ENCODE measurements around the gene MINDY4B.
A peak's percentile ranks its signal among the peaks of the same experiment; 100 is the strongest.

DNA sequence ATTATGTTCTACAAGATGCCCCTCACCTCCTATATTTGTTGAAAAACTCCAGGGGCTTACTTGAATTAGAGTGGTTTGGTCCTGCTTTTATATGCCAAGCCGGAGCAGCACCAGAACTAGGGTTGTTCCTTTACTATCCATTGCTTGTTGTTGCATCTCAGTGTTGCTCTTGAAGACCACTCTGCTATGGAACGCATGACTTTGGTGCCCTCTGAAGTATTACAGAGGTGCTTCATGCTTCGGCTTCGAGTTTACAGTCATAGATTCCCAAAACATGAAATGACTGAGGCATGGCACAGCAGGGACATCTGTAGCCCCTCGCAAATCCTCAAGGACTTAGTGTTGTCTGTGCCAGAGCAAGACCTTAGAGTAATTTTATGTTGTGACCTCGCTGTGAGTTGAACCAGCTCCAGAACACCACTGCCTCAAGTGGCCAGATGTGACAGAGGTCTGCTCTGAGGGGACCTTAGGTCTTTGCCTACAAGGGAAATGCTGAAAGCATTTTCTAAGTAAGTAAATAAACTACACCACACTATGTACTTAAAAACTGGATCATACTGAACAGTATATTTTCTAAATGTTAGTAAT lies 75.1 kb downstream of the MINDY4B start:
- no peak for TF ChIP-seq POLR2A (IDR thresholded peaks at IDR 0.05)
- TF ChIP-seq, protein P1, sequence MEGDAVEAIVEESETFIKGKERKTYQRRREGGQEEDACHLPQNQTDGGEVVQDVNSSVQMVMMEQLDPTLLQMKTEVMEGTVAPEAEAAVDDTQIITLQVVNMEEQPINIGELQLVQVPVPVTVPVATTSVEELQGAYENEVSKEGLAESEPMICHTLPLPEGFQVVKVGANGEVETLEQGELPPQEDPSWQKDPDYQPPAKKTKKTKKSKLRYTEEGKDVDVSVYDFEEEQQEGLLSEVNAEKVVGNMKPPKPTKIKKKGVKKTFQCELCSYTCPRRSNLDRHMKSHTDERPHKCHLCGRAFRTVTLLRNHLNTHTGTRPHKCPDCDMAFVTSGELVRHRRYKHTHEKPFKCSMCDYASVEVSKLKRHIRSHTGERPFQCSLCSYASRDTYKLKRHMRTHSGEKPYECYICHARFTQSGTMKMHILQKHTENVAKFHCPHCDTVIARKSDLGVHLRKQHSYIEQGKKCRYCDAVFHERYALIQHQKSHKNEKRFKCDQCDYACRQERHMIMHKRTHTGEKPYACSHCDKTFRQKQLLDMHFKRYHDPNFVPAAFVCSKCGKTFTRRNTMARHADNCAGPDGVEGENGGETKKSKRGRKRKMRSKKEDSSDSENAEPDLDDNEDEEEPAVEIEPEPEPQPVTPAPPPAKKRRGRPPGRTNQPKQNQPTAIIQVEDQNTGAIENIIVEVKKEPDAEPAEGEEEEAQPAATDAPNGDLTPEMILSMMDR (IDR thresholded peaks at IDR 0.05) = peak in 2 of 7 experiments; percentile 5 to 8
